ENCODE measurements around the gene CYFIP1. TPM values are rescaled to one million over a fixed set of nuclear protein-coding genes. Genes with fewer than 3 reads are reported as not detected.

CYFIP1 gene
- total and polyA plus RNA-seq, 4 donors: 27.0 to 136 (median 86.7) TPM

DNA sequence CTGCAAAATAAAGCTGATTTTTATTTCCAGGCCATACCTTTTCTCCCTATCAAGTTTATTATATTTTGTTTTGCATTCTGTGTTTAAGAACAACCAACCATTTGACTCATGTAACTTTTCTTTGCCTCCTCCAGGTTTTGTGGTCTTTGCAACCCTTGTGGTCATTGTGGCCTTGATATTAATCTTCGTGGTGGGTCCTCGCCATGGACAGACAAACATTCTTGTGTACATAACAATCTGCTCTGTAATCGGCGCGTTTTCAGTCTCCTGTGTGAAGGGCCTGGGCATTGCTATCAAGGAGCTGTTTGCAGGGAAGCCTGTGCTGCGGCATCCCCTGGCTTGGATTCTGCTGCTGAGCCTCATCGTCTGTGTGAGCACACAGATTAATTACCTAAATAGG lies 114.1 kb downstream of the CYFIP1 start:
- ATAC-seq (ENCODE audit: insufficient read depth, low FRiP score) (no peak), DNase-seq (no peak)
- Histone ChIP-seq H3K36me3 (ENCODE audit: control insufficient read depth in 4 of 4, insufficient read depth in 4 of 4, low read length in 4 of 4) (peaks cover 27 to 45% (median 36%) of the 10 kb centered on the region in 4 donors), H3K9me3 (ENCODE audit: control insufficient read depth in 4 of 4, insufficient read depth in 3 of 4, low read length in 3 of 4) (no peaks in the 10 kb centered on the region), H3K9ac (ENCODE audit: insufficient read depth in 1 of 2, low read length in 2 of 2) (no peak overlapping the region), H3K27ac (ENCODE audit: low read depth in 1 of 2, low read length in 1 of 2) (no peak overlapping the region), H3K4me1 (ENCODE audit: control insufficient read depth in 5 of 5, insufficient read depth in 5 of 5, low read length in 5 of 5) (no peaks in the 10 kb centered on the region), H3K4me3 (no peak overlapping the region), H3K27me3 (ENCODE audit: control insufficient read depth in 3 of 3, insufficient read depth in 3 of 3, low read length in 2 of 3) (no peaks in the 10 kb centered on the region)
- TF ChIP-seq, protein P1, sequence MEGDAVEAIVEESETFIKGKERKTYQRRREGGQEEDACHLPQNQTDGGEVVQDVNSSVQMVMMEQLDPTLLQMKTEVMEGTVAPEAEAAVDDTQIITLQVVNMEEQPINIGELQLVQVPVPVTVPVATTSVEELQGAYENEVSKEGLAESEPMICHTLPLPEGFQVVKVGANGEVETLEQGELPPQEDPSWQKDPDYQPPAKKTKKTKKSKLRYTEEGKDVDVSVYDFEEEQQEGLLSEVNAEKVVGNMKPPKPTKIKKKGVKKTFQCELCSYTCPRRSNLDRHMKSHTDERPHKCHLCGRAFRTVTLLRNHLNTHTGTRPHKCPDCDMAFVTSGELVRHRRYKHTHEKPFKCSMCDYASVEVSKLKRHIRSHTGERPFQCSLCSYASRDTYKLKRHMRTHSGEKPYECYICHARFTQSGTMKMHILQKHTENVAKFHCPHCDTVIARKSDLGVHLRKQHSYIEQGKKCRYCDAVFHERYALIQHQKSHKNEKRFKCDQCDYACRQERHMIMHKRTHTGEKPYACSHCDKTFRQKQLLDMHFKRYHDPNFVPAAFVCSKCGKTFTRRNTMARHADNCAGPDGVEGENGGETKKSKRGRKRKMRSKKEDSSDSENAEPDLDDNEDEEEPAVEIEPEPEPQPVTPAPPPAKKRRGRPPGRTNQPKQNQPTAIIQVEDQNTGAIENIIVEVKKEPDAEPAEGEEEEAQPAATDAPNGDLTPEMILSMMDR (IDR thresholded peaks at IDR 0.05; ENCODE audit: control extremely low read depth, extremely low read depth): no peak
- 85 to 88% methylated on average over 7 of the region's 7 CpGs for WGBS, 2 donors

DNA sequence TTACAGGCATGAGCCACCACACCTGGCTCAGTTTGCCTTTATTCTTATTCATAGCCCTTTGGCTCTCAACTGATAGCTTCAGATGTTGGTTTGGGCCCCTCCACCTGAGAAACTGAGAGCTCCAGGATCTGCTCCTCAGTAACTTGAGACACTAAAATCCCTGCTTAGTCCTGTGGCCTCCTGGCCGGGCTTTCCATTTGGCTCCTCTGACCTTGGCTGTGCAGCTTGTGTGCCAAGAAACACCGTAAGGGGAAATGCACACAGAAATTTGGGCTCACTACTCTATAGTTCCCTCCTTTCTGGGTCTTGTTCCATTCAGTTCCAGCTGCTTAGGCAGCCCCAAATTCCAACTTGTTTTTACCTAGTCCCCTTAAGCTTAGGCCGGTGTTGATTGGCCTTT lies 116.8 kb downstream of the CYFIP1 start:
- Histone ChIP-seq H3K4me3 (no peak overlapping the region), H3K36me3 (ENCODE audit: control insufficient read depth in 4 of 4, insufficient read depth in 4 of 4, low read length in 4 of 4) (peaks cover 19 to 31% (median 28%) of the 10 kb centered on the region in 4 donors), H3K9ac (ENCODE audit: insufficient read depth in 1 of 2, low read length in 2 of 2) (no peak overlapping the region), H3K27me3 (ENCODE audit: control insufficient read depth in 3 of 3, insufficient read depth in 3 of 3, low read length in 2 of 3) (no peaks in the 10 kb centered on the region), H3K4me1 (ENCODE audit: control insufficient read depth in 5 of 5, insufficient read depth in 5 of 5, low read length in 5 of 5) (no peaks in the 10 kb centered on the region), H3K9me3 (ENCODE audit: control insufficient read depth in 4 of 4, insufficient read depth in 3 of 4, low read length in 3 of 4) (no peaks in the 10 kb centered on the region), H3K27ac (ENCODE audit: low read depth in 1 of 2, low read length in 1 of 2) (no peak overlapping the region)
- ATAC-seq (ENCODE audit: insufficient read depth, low FRiP score) (no peak), DNase-seq (no peak)
- WGBS, 2 donors: 92 to 99% methylated on average over 3 of the region's 3 CpGs
- TF ChIP-seq, protein P1 (IDR thresholded peaks at IDR 0.05; ENCODE audit: control extremely low read depth, extremely low read depth): no peak

DNA sequence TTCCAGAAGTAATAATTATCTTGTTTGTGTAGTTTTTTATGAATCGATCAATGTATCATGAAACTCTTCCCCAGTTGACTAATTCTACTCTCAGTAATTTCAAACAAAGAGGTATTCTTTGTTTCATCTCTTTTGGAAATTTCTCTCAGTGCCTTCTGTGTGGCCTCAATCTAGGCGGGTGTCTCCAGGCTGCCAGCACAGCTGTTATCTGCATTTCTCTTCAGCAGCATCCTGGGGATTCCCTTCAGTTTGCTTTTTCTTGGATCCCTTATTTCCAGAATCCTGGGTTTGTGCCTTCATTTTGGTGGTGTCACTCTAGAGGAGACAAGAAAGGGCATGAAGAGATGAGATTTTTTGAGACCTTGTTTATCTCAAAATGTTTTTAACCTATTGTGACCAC lies 119.0 kb downstream of the CYFIP1 start:
- Histone ChIP-seq H3K9me3 (ENCODE audit: control insufficient read depth in 4 of 4, insufficient read depth in 3 of 4, low read length in 3 of 4) (no peaks in the 10 kb centered on the region), H3K36me3 (ENCODE audit: control insufficient read depth in 4 of 4, insufficient read depth in 4 of 4, low read length in 4 of 4) (peaks cover 16 to 22% (median 20%) of the 10 kb centered on the region in 4 donors), H3K27ac (ENCODE audit: low read depth in 1 of 2, low read length in 1 of 2) (no peak overlapping the region), H3K4me3 (no peak overlapping the region), H3K27me3 (ENCODE audit: control insufficient read depth in 3 of 3, insufficient read depth in 3 of 3, low read length in 2 of 3) (no peaks in the 10 kb centered on the region), H3K9ac (ENCODE audit: insufficient read depth in 1 of 2, low read length in 2 of 2) (no peak overlapping the region), H3K4me1 (ENCODE audit: control insufficient read depth in 5 of 5, insufficient read depth in 5 of 5, low read length in 5 of 5) (no peaks in the 10 kb centered on the region)
- TF ChIP-seq, protein P1 (IDR thresholded peaks at IDR 0.05; ENCODE audit: control extremely low read depth, extremely low read depth): no peak
- 93 to 96% methylated on average over 2 of the region's 2 CpGs for WGBS, 2 donors
- DNase-seq (no peak), ATAC-seq (ENCODE audit: insufficient read depth, low FRiP score) (no peak)

DNA sequence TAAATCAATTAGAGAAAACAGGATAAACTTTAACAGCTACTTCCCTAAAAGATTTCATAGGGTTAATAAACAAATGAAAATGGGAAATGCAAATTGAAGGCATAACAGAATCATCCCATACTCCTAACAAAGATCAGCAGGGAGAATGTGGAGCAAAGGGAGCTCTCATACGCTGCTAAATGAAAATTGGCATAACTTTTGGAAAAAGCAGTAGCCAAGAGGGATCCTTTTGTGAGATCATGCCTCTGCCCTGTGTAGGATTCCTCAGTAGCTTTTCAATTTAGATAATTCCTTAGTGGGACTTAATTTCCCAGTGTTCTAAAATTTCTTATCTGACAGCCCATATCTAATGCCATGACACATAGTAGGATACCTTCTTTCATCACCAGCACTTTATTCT lies 123.5 kb downstream of the CYFIP1 start:
- peaks cover 19 to 26% (median 23%) of the 10 kb centered on the region in 4 donors for H3K36me3 ChIP-seq (ENCODE audit: control insufficient read depth in 4 of 4, insufficient read depth in 4 of 4, low read length in 4 of 4)

More for the DNA sequence above, 123.5 kb downstream of the CYFIP1 start:
- DNase-seq: no peak
- TF ChIP-seq, protein P1 (IDR thresholded peaks at IDR 0.05; ENCODE audit: control extremely low read depth, extremely low read depth): no peak
- no peak overlapping the region for H3K27ac ChIP-seq (ENCODE audit: low read depth in 1 of 2, low read length in 1 of 2)
- ATAC-seq (ENCODE audit: insufficient read depth, low FRiP score): no peak
- H3K9me3 ChIP-seq (ENCODE audit: control insufficient read depth in 4 of 4, insufficient read depth in 3 of 4, low read length in 3 of 4): no peaks in the 10 kb centered on the region
- 85 to 94% methylated on average over 1 of the region's 1 CpG for WGBS, 2 donors
- H3K9ac ChIP-seq (ENCODE audit: insufficient read depth in 1 of 2, low read length in 2 of 2): no peak overlapping the region
- H3K27me3 ChIP-seq (ENCODE audit: control insufficient read depth in 3 of 3, insufficient read depth in 3 of 3, low read length in 2 of 3): no peaks in the 10 kb centered on the region
- H3K4me3 ChIP-seq: no peak overlapping the region
- no peaks in the 10 kb centered on the region for H3K4me1 ChIP-seq (ENCODE audit: control insufficient read depth in 5 of 5, insufficient read depth in 5 of 5, low read length in 5 of 5)
